Prostate gland (tissue), 2 donors: ENCODE data around the gene PRPSAP1.

Source experiments
- POLR2AphosphoS5 ChIP-seq: sonication (generic); formaldehyde crosslinking; IDR thresholded peaks from one replicate; pipeline ENCODE4 v1.6.1; 2017; ENCODE audit warnings: antibody characterized with exemption
- TF ChIP-seq, protein P1 (sequence below), 4 experiments: fragments of 200-600 bp in 2 of 4; fragments of 450-650 bp in 2 of 4; sonication (generic) in 2 of 4; IDR thresholded peaks; 1 replicate in 3 of 4; 2 replicates in 1 of 4; pipeline ENCODE4 v1.5.1; 2016 to 2019; ENCODE audit warnings: antibody characterized with exemption in 4 of 4, mild to moderate bottlenecking in 2 of 4, moderate library complexity in 2 of 4

DNA sequence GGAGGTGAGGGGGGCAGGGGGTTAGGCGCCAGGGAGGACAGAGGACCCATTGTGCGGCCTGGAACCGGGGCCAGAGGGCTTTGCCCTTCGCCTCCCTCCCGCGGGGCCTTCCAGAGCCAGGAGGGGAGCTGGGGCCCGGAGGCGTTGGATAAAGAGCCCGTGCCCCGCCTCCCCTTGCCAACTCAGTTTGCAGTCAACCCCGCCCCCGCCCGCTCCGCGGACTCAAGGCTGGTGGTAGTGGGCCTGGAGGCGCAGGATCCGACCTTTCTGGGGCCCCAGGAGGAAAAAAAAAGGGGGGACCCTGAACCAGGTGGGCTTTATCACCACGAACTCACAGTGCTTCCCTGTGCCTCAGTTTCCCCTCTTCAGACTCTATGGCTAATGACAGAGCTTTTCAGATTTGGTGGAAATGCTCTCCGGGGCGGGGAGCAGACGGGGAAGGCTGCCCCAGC lies 28.7 kb upstream of the PRPSAP1 start:
- TF ChIP-seq, protein P1, sequence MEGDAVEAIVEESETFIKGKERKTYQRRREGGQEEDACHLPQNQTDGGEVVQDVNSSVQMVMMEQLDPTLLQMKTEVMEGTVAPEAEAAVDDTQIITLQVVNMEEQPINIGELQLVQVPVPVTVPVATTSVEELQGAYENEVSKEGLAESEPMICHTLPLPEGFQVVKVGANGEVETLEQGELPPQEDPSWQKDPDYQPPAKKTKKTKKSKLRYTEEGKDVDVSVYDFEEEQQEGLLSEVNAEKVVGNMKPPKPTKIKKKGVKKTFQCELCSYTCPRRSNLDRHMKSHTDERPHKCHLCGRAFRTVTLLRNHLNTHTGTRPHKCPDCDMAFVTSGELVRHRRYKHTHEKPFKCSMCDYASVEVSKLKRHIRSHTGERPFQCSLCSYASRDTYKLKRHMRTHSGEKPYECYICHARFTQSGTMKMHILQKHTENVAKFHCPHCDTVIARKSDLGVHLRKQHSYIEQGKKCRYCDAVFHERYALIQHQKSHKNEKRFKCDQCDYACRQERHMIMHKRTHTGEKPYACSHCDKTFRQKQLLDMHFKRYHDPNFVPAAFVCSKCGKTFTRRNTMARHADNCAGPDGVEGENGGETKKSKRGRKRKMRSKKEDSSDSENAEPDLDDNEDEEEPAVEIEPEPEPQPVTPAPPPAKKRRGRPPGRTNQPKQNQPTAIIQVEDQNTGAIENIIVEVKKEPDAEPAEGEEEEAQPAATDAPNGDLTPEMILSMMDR (IDR thresholded peaks at IDR 0.05): no peak
- no peak for TF ChIP-seq POLR2AphosphoS5
